CD4-positive, alpha-beta T cell treated with Interleukin-17A for 1 hour (primary cell): Measurements from ENCODE around the gene PLPPR4.
"Not testable (repeated sequence)": the region's sequence is repeated elsewhere in the genome, so short reads cannot be mapped to it uniquely, and the experiment has no call there.

ENCODE experiments used
- DNase-seq: peaks from one replicate; pipeline ENCODE4 v3.0.0-alpha.2; 2020

The PLPPR4 gene

DNA sequence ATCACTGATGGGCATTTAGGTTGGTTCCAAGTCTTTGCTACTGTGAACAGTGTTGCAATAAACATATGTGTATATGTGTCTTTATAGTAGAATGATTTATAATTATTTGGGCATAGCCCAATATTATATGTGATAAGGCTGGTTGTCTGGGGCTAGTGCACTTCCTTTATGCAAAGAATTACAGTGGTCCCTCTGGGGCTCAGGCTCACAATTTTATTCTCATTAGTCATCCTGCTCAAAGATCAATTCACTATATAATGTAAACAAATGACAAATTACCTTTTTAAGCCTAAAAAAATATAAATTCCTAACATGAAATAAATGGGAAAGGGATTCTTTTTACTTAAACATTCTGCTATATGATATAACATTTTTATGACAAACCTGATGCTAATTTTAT, 5.0 kb downstream of the PLPPR4 start:
- no peak for DNase-seq

DNA sequence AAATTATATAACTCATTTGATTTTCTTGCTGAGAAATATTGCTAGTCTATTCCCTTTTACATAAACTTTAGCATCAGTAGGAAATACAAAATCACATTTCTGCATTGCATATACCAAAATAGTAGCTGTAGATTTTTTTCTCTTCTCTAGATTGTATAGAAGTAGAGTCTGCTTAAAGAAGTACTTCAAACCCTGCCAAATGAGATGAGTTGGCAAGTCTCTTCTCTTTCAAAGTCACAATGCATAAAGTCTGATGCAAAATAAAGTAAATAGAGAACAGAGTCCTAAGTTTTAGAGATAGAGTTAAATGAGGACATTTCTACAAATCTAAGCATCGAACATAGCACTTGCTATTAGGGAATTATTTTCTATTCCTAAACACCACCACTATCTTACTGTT, 6.4 kb downstream of the PLPPR4 start:
- no peak for DNase-seq

DNA sequence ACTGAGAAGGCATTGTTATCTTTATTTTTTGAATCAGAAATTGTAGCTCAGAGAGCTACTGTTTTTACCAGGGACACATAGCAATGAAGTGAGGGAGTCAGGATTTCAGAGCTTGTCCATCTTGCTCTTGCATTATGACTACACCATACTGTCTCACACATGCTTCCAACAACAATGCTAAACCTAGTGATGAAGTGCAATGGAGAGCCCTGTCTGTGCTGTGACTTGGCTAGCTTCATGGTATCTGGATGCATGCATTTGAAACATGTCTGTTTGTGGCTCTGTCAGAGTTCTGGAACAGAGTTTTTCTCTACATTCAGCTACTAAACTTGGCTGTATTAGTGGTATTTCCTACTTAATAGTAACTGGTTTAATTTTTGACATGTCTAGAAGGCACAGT, 7.0 kb downstream of the PLPPR4 start:
- no peak for DNase-seq

DNA sequence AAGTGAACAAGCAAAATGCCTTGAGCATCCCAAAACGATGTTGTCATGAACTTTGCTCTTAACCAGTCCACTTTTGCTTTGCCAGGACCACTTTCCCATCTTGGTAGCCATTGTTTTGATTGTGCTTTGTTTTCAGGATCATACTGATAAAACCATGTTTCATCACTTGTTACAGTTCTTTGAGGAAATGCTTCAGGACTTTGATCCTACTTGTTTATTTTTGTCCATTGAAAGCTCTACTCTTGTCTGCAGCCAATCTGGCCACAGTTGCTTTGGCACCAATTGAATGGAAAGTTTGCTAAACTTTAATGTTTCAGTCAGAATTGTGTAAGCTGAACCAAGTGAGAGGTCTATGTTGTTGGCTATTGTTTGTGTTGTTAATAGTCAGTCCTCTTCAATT, 12.8 kb downstream of the PLPPR4 start:
- DNase-seq, result no peak

DNA sequence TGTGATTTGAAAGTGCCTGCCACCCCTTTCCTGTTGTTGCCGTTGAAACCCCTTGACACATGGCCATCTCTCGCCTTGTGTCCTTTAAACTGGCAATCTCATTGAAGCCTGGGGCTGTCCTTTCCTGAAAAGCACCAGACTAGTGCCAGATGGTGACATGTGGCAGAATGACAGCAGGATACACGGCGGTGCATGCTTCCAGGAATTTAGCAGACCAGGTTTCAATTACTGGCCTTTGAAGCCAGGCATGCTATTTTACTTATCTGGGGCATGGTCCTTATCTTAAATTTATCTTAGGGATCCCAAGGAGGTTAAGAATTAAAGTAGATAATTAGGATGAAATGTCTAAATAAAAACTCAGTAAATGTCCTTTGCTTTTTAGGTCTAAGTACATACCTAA, 15.2 kb downstream of the PLPPR4 start:
- DNase-seq, result no peak

DNA sequence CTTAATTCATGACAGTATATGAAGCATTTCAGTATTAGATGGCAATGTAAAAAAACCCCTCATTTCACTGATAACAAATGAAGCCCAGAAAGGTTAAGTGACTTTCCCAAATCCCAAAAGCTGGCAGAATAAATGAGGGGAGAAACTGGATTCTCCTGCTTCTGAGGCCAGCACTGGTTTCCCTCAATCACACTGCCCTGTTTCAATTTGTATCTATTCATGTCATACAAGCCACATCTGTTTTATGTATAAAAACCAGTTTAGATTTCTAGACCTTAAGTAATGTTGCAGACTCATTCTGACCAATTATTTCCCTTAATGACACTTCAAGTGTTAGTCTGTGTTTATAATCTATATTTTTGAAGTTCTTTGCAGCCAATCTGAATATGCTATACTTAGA, 16.8 kb downstream of the PLPPR4 start:
- no peak for DNase-seq

DNA sequence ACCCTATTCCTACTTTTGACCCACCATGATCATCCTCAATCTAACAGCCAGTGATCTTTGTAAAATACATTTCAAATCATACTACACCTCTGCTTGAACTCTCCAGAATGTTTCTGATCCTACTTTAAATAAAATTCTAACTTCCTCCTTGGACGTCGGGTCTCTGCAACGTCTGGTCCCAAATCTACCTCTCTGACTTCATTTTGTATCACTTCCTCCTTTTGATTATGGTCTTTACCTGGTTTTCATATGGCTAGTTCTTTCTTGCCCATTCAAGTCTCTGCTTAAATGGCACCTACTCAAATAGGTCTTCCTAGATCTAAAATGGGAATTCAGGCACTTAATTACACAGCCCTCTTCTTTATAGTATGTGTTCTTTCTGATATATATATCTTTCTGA, 18.2 kb downstream of the PLPPR4 start:
- DNase-seq, result no peak

DNA sequence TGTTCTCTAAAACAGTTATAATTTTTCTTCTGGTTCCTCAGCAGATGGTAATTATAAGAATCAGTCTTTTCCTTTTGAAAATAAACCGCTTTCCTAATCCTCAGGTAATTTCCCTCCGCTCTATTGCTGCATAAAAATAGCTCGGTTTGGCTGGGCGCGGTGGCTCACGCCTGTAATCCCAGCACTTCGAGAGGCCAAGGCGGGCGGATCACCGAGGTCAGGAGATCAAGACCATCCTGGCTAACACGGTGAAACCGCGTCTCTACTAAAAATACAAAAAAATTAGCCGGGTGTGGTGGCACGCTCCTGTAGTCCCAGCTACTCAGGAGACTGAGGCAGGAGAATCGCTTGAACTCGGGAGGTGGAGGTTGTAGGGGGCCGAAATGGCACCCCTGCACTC, 19.2 kb downstream of the PLPPR4 start:
- not testable (repeated sequence) for DNase-seq

DNA sequence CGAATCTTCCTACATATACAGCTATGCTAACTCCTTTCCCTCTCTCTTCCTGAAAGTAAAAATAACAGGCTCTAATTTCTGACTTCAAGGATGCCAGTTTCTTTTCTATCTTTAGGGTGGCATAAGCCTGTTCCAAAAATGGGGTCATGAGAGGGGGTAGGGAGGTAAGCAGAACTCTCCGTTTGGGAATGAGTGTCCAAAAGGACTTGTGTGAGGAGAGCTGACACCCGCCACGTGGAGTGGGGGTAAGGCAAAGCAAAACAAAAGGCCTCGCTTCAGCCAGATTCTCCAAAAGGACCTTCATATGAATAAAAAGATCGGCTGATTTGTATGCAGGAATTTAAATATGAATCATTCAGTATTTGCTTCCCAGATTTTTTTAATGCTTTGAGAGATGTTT, 28.6 kb downstream of the PLPPR4 start:
- no peak for DNase-seq

DNA sequence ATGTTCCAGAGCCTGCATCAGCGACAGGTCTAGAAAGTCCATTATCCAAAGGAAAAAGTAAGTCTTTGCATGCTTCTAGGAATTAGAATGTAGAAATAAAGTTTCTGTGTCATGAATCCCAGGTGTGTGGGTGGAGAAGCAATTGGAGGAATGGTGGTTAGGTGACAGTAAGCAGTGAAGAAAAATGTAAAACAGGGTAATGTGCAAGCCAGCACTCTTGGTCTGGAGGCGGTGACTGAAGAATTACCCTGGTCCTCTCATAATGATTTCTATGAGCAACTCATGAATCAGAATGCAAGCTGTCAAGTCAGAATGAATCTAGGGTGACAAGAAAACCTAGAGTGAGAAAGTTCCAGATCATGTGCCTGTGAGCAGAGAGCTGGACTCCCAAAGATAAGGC, 33.6 kb downstream of the PLPPR4 start:
- no peak for DNase-seq

DNA sequence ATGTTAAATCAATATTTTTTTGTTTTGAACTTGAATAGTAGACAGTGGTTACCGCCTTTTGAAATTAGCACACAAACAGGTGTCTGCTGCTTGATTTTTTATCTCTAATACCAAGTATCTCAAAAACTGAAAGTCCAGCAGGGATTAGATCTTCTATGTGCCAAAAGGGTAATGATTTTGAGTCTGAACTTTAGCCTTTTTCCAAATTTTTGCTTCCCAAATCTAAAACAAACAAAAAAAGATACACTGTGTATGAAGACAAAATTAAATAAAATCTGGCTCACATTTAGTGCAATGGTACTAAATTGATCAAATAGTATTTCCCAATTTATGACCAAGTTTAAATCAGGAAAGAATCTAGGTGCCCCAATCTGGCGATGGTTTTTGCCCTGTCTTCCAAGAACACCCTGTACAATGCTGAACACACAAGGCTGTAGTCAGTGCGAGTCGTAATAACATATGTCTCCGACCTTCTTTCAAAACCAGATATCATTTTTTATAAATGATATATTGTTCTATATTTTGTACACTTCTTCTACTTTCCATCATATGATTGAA, 40.5 kb downstream of the PLPPR4 start:
- no peak for DNase-seq

DNA sequence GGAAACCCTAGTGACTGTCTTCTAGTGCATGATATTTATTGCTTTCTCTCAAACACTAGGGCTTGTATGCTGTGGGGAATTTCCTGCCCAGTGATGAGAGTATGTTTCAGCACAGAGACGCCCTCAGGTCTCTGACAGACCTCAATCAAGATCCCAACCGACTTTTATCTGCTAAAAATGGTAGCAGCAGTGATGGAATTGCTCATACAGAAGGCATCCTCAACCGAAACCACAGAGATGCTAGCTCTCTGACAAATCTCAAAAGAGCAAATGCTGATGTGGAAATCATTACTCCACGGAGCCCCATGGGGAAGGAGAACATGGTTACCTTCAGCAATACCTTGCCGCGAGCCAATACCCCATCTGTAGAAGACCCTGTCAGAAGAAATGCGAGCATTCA, 41.3 kb downstream of the PLPPR4 start:
- DNase-seq, result no peak

DNA sequence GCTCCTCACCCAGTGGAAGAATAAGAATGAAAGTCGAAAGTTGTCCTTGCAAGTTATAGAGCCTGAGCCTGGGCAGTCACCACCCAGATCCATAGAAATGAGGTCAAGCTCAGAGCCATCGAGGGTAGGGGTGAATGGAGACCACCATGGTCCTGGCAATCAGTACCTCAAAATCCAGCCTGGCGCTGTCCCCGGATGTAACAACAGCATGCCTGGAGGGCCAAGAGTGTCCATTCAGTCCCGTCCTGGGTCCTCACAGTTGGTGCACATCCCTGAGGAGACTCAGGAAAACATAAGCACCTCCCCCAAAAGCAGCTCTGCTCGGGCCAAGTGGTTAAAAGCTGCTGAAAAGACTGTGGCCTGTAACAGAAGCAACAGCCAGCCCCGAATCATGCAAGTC, 41.8 kb downstream of the PLPPR4 start:
- no peak for DNase-seq

DNA sequence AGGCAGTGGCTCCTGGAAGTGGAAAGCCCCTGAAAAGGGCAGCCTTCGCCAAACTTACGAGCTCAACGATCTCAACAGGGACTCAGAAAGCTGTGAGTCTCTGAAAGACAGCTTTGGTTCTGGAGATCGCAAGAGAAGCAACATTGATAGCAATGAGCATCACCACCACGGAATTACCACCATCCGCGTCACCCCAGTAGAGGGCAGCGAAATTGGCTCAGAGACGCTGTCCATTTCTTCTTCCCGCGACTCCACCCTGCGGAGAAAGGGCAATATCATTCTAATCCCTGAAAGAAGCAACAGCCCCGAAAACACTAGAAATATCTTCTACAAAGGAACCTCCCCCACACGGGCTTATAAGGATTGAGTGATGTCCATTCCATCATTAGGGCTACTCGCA, 42.4 kb downstream of the PLPPR4 start:
- no peak for DNase-seq

DNA sequence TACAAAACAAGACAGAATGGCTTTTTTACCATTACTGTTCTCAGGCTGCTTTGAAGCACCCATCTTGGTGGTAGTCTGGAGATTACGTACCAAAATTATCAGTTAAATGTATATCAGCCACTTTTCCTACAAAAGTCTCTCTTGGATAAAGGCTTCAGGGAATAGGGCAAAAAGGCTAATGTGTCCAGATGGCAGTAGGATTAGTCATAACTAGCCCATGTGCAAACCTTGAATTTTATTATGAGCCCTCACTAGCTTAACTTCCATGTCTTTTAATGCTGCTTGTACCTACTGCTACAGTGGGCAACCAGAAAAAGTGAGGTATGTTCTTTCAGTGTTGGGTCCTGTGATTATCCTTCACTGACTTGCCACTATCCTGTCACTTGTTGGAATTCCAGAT, 51.0 kb downstream of the PLPPR4 start:
- no peak for DNase-seq

DNA sequence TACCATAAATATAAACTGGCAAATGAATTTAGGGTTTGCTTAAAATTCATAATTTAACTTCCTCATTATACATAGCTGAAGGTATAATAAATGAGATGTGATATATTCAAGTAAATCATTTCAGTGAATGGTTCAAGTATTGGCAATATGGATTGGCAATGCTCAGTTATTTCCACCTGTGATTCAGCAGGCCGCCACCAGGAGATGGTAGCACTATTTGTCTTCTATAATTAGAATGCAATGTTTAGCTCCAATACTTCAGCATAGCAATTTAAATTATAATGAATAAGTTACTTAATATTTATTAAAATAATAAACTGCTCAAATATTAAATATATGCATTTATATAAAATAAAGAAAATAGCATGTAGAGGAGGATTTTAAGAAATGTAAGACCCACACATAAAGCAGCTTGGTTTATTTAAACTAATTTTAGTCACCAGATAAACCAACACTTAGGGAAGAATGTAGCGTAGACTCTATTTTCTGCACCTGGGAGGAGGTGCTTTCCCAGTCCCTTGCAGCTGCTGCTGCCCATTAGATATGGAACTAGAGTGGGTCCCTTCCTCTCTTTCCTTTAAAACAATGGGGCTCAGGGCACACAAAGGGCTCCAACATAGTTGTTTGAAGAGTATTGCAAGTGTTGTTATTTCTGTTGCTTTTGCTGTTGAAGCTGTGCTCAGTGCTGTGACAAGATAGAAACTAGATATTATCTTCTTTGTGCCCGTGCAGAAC, 62.1 kb downstream of the PLPPR4 start:
- no peak for DNase-seq

DNA sequence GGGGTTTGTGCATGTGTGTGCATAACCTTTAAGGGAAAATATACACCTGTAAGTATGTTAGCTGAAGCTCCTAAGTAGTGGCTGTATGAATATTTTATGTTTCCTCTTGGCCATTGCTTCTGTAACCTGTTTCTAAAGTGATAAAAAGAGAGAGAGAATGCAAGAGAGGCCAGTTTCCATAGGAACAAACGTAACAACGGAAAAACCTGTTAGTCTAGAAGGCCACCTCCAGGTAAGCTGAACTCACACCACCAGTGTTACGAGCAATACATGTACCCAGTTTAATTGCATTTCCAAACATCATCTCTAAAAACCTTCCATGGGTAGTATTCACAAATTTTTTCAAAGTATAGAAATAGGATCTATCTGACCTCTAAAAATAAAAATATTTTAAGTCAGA, 63.1 kb downstream of the PLPPR4 start:
- DNase-seq, result no peak

DNA sequence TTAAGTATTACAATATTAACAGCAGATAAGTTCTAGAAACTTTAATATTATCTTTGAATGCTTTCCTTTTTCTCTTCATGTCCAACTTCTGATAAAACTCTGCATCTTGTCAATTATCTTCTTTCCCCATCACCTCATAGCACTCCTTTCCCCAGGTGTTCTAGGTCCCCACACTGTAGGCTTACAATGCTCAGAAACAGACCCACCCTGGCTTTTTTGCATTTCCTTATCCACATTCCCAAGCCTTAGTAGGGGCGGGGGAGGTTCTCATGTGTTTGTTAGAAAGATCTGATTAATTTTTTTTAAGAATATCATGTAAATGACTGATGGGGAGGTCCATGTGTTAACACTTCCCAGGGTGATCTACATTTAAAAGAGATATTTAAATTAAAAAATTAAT, 63.9 kb downstream of the PLPPR4 start:
- no peak for DNase-seq

DNA sequence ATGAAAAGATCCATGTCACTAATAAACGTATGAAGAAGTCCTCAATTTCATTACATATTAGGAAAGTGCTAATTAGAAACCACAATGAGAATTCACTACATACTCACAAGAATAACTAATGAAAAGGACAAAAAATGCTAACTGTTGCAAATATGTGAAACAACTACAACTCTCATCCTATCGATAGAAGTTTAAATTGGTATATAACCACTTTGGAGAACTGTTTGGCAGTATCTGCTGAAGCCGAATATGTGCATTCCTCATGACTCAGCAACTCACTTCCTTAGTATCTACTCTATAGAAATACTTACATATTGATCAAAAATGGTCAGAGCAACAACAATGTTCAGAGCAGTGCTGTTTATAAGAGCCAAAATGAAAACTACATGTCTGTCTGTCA, 66.8 kb downstream of the PLPPR4 start:
- DNase-seq, result no peak

DNA sequence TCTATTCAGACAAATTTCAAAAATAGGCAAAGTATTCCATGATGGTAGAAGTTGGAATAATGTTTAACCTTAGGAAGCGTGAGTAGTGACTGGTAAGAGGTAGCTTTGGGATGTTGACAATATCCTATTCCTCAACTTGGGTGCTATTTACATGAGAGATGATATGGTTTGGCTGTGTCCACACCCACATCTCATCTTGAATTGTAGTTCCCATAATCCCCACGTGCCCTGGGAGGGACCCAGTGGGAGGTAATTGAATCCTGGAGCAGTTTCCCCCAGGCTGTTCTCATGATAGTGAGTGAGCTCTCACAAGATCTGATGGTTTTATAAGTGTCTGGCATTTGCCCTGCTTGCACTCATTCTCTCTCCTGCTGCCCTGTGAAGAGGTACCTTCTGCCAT, 67.3 kb downstream of the PLPPR4 start:
- DNase-seq, result no peak

DNA sequence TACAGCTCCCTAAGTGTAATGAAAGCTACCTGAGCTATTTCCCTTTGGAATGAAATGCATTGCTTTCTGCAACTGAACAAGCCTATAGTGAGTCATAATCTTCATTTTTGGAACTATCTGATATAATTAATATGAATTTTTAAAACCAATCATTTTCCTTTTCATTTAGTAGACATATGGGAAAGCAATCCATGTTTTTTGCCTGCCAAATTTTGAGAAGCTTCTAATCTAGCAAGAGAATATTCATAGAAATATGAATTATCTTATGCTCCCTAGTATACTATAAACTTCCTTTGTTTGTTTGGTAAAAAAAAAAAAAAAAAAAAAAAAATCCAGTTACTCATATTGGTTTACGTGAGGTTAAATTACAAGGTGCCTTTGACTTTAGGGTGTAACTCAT, 68.3 kb downstream of the PLPPR4 start:
- no peak for DNase-seq

DNA sequence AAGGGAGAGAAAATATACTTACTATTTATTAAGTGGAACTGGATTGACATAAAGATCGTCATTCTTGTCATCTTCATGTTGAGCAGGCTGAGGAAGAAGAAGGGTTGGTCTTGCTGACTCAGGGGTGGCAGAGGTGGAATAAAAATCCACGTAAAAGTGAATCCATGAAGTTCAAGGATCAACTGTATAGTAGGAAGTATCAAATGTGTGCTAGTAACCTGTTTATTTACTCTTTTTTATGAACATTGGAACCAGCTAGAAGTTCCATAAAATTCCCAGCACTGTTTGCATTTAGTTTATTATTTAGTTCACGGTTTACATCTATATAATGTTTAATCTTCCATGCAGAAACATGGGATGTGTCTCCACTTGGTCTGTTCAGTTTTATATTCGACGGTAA, 70.7 kb downstream of the PLPPR4 start:
- DNase-seq, result no peak

DNA sequence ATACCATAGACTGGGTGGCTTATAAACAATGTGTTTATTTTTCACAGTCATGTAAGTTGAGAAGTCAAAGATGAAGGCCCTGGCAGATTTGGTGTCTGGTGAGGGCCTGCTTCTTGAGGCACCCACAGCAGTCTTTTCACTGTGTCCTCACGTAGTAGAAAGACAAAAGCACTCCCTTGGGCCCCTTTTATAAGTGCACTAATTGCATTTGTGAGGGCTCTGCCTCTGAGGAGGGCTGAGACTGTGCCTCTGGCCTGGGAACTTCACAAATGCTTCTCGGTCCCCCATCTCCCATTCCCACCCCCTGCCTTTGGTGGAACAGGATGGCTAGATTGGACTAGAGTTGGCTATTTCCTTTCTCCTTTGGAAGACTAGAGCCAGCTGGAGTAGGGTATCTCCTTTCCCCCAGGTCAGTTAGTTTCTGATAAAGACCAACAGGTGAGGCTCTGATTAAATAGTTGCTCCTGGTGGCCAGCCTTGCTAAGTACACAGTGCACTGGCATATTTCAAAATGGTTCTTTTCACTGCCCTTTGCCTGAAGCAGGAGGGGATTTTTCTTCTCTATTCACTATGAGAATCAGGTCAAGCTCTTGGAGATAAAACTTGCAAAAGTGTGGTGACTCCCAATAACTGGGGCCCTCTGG, 82.9 kb downstream of the PLPPR4 start:
- DNase-seq, result no peak

DNA sequence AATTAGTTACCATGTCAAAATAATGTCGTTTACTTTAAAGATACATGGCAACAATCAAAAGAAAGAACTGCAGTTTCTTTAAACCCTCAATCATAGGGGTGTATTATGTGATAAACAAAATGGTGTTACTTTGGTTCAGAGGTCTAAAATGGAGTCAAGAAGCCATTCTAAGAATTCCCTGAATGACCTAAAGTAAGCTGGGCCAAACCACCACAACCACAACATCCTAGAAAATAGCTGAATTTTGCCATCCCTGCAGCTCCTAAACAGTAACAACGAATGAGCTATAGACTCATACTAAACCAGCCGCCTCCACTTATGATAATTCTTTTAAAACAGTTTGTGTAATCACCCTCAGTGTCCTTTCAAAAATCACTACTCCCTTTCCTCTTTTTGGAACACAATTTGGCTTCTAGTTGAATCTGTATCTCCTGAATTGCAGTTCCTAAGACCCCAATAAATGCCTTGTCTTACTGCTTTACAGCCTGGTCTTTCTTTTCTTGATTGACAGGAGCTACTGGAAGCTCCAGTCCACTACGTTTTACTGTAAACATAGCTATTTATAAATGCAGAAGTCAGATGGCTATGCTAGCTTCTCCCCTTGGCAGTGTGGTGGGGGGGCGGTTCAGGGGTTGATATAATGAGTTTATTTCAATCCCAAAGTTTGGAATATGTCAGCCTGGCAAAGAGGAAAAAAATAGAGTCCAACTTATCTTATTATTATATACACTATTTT, 84.3 kb downstream of the PLPPR4 start:
- DNase-seq, result no peak
